Activated T-helper 1 cell treated with anti-CD3 and anti-CD28 coated beads, Interleukin-12 subunit alpha, Interleukin-12 subunit beta, Interleukin-2, Interleukin-4 antibody, amounts not matched to agents 30 ng/mL and 10 ng/mL and 1 ng/mL, durations not matched to agents 14 hours and 24 hours and 36 hours (primary cell): Measurements from ENCODE around the gene GINS1. TPM values are rescaled to one million over a fixed set of nuclear protein-coding genes. Genes with fewer than 3 reads are reported as not detected.
"Not testable (repeated sequence)": the region's sequence is repeated elsewhere in the genome, so short reads cannot be mapped to it uniquely, and the experiment has no call there.

Source experiments
- DNase-seq: peaks from one replicate; pipeline ENCODE4 v3.0.0; 2021; ENCODE audit warnings: low spot score
- H3K27ac Mint-ChIP-seq: one replicate; pipeline ENCODE4 v1.8.0; 2021; ENCODE audit warnings: mild to moderate bottlenecking, mixed read lengths
- H3K27me3 Mint-ChIP-seq: one replicate; pipeline ENCODE4 v1.8.0; 2022; ENCODE audit warnings: mild to moderate bottlenecking, moderate library complexity, mixed read lengths; ENCODE audit not compliant: insufficient read depth
- H3K36me3 Mint-ChIP-seq: one replicate; pipeline ENCODE4 v1.8.0; 2021; ENCODE audit warnings: low read depth, mixed read lengths
- H3K4me1 Mint-ChIP-seq: one replicate; pipeline ENCODE4 v1.8.0; 2021; ENCODE audit warnings: low read depth, mixed read lengths
- H3K4me3 Mint-ChIP-seq: one replicate; pipeline ENCODE4 v1.8.0; 2021; ENCODE audit warnings: mild to moderate bottlenecking, moderate library complexity, mixed read lengths
- H3K9me3 Mint-ChIP-seq: one replicate; pipeline ENCODE4 v1.8.0; 2021; ENCODE audit warnings: mixed read lengths
- intact Hi-C: fragments of 100-400 bp; cut with micrococcal nuclease; formaldehyde crosslinking; loops from one replicate; pipeline ENCODE4 v1.15.1; 2024
- total RNA-seq: library from RNA; stranded (reverse); gene quantifications from 2 replicates; pipeline ENCODE4 v1.2.3, GENCODE V29; 2022

GINS1 gene
- total RNA-seq, 1 donor from 2014 or later, result 39.6 TPM

- DNase-seq, result no peak
- intact Hi-C loops, result loop anchor here (2.0 to 5.0 kb wide), 2 partner anchors 316 to 403 kb away; partner anchors contain the start of gene VSX1
- H3K9me3 Mint-ChIP-seq, result peaks cover 6% of the 10 kb centered on the region
- no peaks in the 10 kb centered on the region for H3K4me1 Mint-ChIP-seq
- no peak overlapping the region for H3K27ac Mint-ChIP-seq
- peaks cover 16% of the 10 kb centered on the region for H3K27me3 Mint-ChIP-seq
- H3K36me3 Mint-ChIP-seq, result no peaks in the 10 kb centered on the region
- no peak overlapping the region for H3K4me3 Mint-ChIP-seq
Observed at GRCh38 chr20:25397821-25398220, 9.7 kb upstream of the GINS1 start.

- Mint-ChIP-seq H3K27me3 (peaks cover 15% of the 10 kb centered on the region), H3K9me3 (peaks cover 10% of the 10 kb centered on the region), H3K36me3 (no peaks in the 10 kb centered on the region), H3K27ac (no peak overlapping the region), H3K4me1 (no peaks in the 10 kb centered on the region), H3K4me3 (no peak overlapping the region)
- intact Hi-C loops, result loop anchor here (1.0 to 5.0 kb wide), 6 partner anchors 9 to 404 kb away; partner anchors contain the start of gene VSX1
- DNase-seq, result no peak
Observed at GRCh38 chr20:25398376-25399036, 9.0 kb upstream of the GINS1 start.

- Mint-ChIP-seq H3K4me1 (no peaks in the 10 kb centered on the region), H3K27ac (no peak overlapping the region), H3K4me3 (no peak overlapping the region), H3K36me3 (no peaks in the 10 kb centered on the region), H3K9me3 (peaks cover 13% of the 10 kb centered on the region), H3K27me3 (peaks cover 14% of the 10 kb centered on the region)
- intact Hi-C loops, result loop anchor here (1.0 to 5.0 kb wide), 6 partner anchors 10 to 404 kb away; partner anchors contain the start of gene VSX1
- DNase-seq, result no peak
Observed at GRCh38 chr20:25399037-25399430, 8.4 kb upstream of the GINS1 start.

- H3K27ac Mint-ChIP-seq, H3K4me1 Mint-ChIP-seq, H3K4me3 Mint-ChIP-seq, H3K36me3 Mint-ChIP-seq, DNase-seq: not testable (repeated sequence)
- Mint-ChIP-seq H3K27me3 (peaks cover 14% of the 10 kb centered on the region), H3K9me3 (peaks cover 19% of the 10 kb centered on the region)
- intact Hi-C loops, result loop anchor here (10.0 kb wide), 1 partner anchor 184 kb away; the partner anchor contains the start of gene NINL
Observed at GRCh38 chr20:25400291-25400732, 7.2 kb upstream of the GINS1 start.

- H3K4me1 Mint-ChIP-seq, result peaks cover 6% of the 10 kb centered on the region
- H3K4me3 Mint-ChIP-seq, result no peak overlapping the region
- H3K9me3 Mint-ChIP-seq, result peaks cover 19% of the 10 kb centered on the region
- H3K27me3 Mint-ChIP-seq, result peaks cover 4% of the 10 kb centered on the region
- no peak overlapping the region for H3K27ac Mint-ChIP-seq
- H3K36me3 Mint-ChIP-seq, result no peaks in the 10 kb centered on the region
- intact Hi-C loops, result loop anchor here (10.0 kb wide), 1 partner anchor 182 kb away; the partner anchor contains the start of gene NINL
- DNase-seq, result no peak
Observed at GRCh38 chr20:25402583-25402982, 4.9 kb upstream of the GINS1 start.

- peaks cover 27% of the 10 kb centered on the region for H3K4me1 Mint-ChIP-seq
- peak overlapping the region; percentile 87 for H3K27ac Mint-ChIP-seq
- no peak for DNase-seq
- H3K27me3 Mint-ChIP-seq, result no peaks in the 10 kb centered on the region
- H3K4me3 Mint-ChIP-seq, result peak overlapping the region; percentile 86
- intact Hi-C loops, result loop anchor here (5.0 to 10.0 kb wide), 4 partner anchors 177 to 1986 kb away; partner anchors contain the start of genes CST7, NAPB, NINL and ZNF337
- peaks cover 13% of the 10 kb centered on the region for H3K9me3 Mint-ChIP-seq
- H3K36me3 Mint-ChIP-seq, result peaks cover 6% of the 10 kb centered on the region
Observed at GRCh38 chr20:25408170-25408547, 686 bp downstream of the GINS1 start.

- H3K27ac Mint-ChIP-seq, result peak overlapping the region; percentile 87
- intact Hi-C loops, result loop anchor here (5.0 to 10.0 kb wide), 4 partner anchors 176 to 1987 kb away; partner anchors contain the start of genes CST7, NAPB, NINL and ZNF337
- H3K4me1 Mint-ChIP-seq, result peaks cover 31% of the 10 kb centered on the region
- H3K27me3 Mint-ChIP-seq, result no peaks in the 10 kb centered on the region
- DNase-seq, result no peak
- H3K36me3 Mint-ChIP-seq, result peaks cover 9% of the 10 kb centered on the region
- peak overlapping the region; percentile 86 for H3K4me3 Mint-ChIP-seq
- peaks cover 7% of the 10 kb centered on the region for H3K9me3 Mint-ChIP-seq
Observed at GRCh38 chr20:25408890-25409289, 1.4 kb downstream of the GINS1 start.

GRCh38 chr20:25418776-25419175 lies 11.3 kb downstream of the GINS1 start:
- Mint-ChIP-seq H3K27ac (no peak overlapping the region), H3K4me1 (peaks cover 10% of the 10 kb centered on the region), H3K4me3 (no peak overlapping the region), H3K27me3 (no peaks in the 10 kb centered on the region), H3K9me3 (no peaks in the 10 kb centered on the region), H3K36me3 (peaks cover 19% of the 10 kb centered on the region)
- DNase-seq, result no peak
- intact Hi-C loops, result no loop called here

- peaks cover 13% of the 10 kb centered on the region for H3K4me1 Mint-ChIP-seq
- no peaks in the 10 kb centered on the region for H3K27me3 Mint-ChIP-seq
- no peak for DNase-seq
- H3K9me3 Mint-ChIP-seq, result no peaks in the 10 kb centered on the region
- intact Hi-C loops, result no loop called here
- H3K4me3 Mint-ChIP-seq, result no peak overlapping the region
- no peak overlapping the region for H3K27ac Mint-ChIP-seq
- H3K36me3 Mint-ChIP-seq, result peaks cover 28% of the 10 kb centered on the region
Observed at GRCh38 chr20:25421102-25421501, 13.6 kb downstream of the GINS1 start.

- Mint-ChIP-seq H3K27me3 (no peaks in the 10 kb centered on the region), H3K36me3 (peaks cover 32% of the 10 kb centered on the region)
Observed at GRCh38 chr20:25422032-25422431, 14.6 kb downstream of the GINS1 start.

GRCh38 chr20:25424536-25424935 lies 17.1 kb downstream of the GINS1 start:
- H3K27me3 Mint-ChIP-seq, result no peaks in the 10 kb centered on the region
- intact Hi-C loops, result no loop called here
- peaks cover 4% of the 10 kb centered on the region for H3K4me1 Mint-ChIP-seq
- H3K36me3 Mint-ChIP-seq, result peaks cover 34% of the 10 kb centered on the region
- no peak for DNase-seq
- H3K4me3 Mint-ChIP-seq, result no peak overlapping the region
- no peak overlapping the region for H3K27ac Mint-ChIP-seq
- H3K9me3 Mint-ChIP-seq, result no peaks in the 10 kb centered on the region

More at GRCh38 chr20:25422032-25422431, 14.6 kb downstream of the GINS1 start:
- intact Hi-C loops, result no loop called here
- DNase-seq, result no peak
- H3K9me3 Mint-ChIP-seq, result no peaks in the 10 kb centered on the region
- H3K27ac Mint-ChIP-seq, result no peak overlapping the region
- no peak overlapping the region for H3K4me3 Mint-ChIP-seq
- H3K4me1 Mint-ChIP-seq, result peaks cover 14% of the 10 kb centered on the region

GRCh38 chr20:25437153-25437581 lies 29.7 kb downstream of the GINS1 start:
- H3K4me3 Mint-ChIP-seq, result no peak overlapping the region

GRCh38 chr20:25439328-25439727 lies 31.9 kb downstream of the GINS1 start:
- H3K27ac Mint-ChIP-seq, result no peak overlapping the region
- H3K4me1 Mint-ChIP-seq, result peaks cover 5% of the 10 kb centered on the region
- no peak for DNase-seq
- no peak overlapping the region for H3K4me3 Mint-ChIP-seq
- peaks cover 31% of the 10 kb centered on the region for H3K36me3 Mint-ChIP-seq
- intact Hi-C loops, result no loop called here
- H3K9me3 Mint-ChIP-seq, result no peaks in the 10 kb centered on the region
- no peaks in the 10 kb centered on the region for H3K27me3 Mint-ChIP-seq

More at GRCh38 chr20:25437153-25437581, 29.7 kb downstream of the GINS1 start:
- intact Hi-C loops, result no loop called here
- Mint-ChIP-seq H3K27ac (no peak overlapping the region), H3K27me3 (no peaks in the 10 kb centered on the region), H3K36me3 (peaks cover 34% of the 10 kb centered on the region), H3K4me1 (peaks cover 5% of the 10 kb centered on the region), H3K9me3 (no peaks in the 10 kb centered on the region)
- no peak for DNase-seq
